SH-SY5Y (cell line): ENCODE data around the gene CENPT.

ENCODE experiments used
- GATA2 ChIP-seq: IDR thresholded peaks from 2 replicates; pipeline ENCODE4 v1.6.1; 2011; ENCODE audit warnings: mild to moderate bottlenecking, low read depth, low read length
- GATA3 ChIP-seq: IDR thresholded peaks from 2 replicates; pipeline ENCODE4 v1.6.1; 2011; ENCODE audit warnings: low read depth, mild to moderate bottlenecking, low read length, moderate library complexity

DNA sequence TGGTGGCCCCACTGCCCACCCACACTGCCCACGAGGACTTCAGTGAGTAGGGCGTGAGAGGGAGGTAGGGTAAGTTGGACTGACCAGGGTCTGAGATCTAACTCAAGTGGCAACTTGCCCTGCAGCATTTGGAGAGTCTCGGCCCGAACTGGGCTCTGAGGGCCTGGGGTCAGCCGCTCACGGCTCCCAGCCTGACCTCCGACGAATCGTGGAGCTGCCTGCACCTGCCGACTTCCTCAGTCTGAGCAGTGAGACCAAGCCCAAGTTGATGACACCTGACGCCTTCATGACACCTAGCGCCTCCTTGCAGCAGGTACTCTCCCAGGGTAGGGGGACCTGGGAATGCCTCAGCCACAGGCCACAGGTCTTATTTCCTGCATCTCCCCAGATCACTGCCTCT is 32.0 kb upstream of the CENPT start:
- TF ChIP-seq GATA3 (no peak), GATA2 (no peak)
